Erythroblast (primary cell): ENCODE measurements around the gene TRPV4.

ENCODE experiments used
- DNase-seq, 2 experiments: peaks; one replicate each; lab custom pipeline; 2025; lab: John Stamatoyannopoulos, UW
- GATA1 ChIP-seq: IDR thresholded peaks from 2 replicates; pipeline ENCODE4 v1.6.1; 2011; ENCODE audit warnings: low read depth, mild to moderate bottlenecking, control low read depth, low read length, moderate library complexity
- POLR2A ChIP-seq: IDR thresholded peaks from 2 replicates; pipeline ENCODE4 v1.6.1; 2011; ENCODE audit warnings: mild to moderate bottlenecking, low read length

TRPV4 gene

DNA sequence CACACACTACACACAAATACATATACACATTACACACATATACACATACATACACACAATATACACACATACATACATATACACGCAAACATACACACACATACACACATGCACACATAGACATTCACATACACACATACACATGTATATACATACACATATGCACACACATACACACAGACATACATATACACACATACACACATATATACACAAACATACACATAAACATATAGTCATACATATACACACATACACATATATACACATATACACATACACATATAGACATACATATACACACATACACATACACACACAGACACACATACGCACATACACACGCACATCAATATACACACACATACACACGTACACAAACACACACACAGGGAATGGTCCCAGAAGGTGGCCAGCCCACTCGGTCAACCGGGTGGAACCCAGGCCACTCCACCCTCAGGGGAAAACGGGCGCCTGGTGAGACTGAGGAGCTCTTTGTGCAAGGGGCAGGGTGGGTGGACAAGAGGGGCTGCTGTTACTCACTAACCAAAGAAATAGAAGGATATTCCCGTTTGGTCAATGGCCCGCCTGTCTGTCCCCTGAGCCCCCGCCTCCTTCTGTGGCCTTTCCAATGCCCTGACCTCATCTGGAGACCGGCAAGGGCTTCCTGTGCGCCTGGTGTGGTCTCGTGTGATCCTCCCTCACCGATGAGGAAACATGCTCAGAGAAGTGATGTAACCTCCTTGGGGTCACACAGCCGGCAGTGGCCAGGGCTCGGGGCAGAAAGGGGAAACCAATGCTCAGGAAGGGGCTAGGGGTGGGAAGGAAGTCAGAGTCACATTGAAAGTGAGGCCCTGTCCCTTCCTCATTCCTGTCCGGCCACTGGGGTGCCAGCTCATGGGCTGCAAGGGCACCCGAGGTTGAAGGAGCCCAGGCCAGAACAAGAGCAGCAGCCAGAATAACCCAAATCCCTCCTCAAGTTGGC is 5.3 kb downstream of the TRPV4 start:
- no peak for DNase-seq
- TF ChIP-seq GATA1 (no peak), POLR2A (no peak)

GRCh38 chr12:109827080-109827479 is 6.1 kb downstream of the TRPV4 start:
- no peak for TF ChIP-seq POLR2A
- TF ChIP-seq GATA1 = no peak
- DNase-seq = no peak

GRCh38 chr12:109824731-109825130 is 8.5 kb downstream of the TRPV4 start:
- TF ChIP-seq GATA1 (no peak), POLR2A (no peak)
- no peak for DNase-seq

GRCh38 chr12:109822951-109823411 is 10.2 kb downstream of the TRPV4 start:
- no peak for TF ChIP-seq POLR2A
- DNase-seq = no peak

DNA sequence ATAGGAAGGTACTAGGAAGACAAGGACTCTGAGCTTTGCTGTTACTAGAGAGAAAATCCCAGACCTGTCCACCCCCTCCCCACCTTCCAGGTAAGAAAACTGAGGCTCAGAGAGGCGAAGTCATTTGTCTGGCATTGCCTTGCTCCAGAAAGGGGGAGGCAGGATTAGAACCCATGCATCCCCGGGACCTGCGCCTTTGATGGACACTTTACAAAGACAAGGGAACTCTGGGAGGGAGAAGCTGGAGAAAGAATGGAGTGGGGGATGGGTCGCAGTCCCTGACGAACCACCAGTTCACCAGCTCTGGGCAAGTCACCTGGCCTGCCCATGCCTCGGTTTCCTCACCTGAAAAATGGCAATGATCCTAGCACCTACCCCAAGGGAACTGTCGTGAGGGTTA is 10.8 kb downstream of the TRPV4 start:
- DNase-seq = no peak
- no peak for TF ChIP-seq POLR2A
- no peak for TF ChIP-seq GATA1

GRCh38 chr12:109821968-109822367 is 11.2 kb downstream of the TRPV4 start:
- no peak for DNase-seq
- TF ChIP-seq POLR2A = no peak
- TF ChIP-seq GATA1 = no peak

- DNase-seq = no peak
- TF ChIP-seq POLR2A = no peak
- no peak for TF ChIP-seq GATA1
Observed at GRCh38 chr12:109820816-109821381, 12.3 kb downstream of the TRPV4 start.

DNA sequence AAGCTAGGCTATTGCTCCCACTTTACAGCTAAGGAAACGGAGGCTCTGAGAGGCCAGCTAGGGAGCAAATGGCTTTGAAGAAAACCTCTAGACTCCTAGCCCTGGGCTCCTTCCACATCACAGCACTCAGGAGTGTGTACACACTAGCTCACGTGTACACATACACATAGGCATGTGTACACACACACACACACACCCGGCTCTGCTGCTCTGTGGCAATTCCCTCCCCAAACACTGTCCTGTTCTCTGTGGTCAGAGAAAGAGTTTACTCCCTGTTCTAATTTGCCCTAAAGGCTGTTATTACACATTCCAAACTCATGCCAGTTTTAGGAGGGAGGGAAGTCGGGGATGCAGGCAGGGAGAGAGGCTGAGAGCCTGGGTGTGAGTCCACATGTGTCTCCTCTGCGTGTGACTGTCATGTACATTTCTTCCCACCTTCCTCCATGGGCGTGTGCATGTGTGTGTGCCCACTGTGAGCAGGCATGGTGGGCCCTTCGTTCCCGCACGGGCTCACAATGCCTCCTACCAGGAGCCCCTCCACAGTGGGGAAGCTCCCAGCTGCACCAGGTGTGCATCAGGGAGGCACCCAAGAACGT is 14.2 kb downstream of the TRPV4 start:
- DNase-seq = no peak
- TF ChIP-seq GATA1 (no peak), POLR2A (no peak)

DNA sequence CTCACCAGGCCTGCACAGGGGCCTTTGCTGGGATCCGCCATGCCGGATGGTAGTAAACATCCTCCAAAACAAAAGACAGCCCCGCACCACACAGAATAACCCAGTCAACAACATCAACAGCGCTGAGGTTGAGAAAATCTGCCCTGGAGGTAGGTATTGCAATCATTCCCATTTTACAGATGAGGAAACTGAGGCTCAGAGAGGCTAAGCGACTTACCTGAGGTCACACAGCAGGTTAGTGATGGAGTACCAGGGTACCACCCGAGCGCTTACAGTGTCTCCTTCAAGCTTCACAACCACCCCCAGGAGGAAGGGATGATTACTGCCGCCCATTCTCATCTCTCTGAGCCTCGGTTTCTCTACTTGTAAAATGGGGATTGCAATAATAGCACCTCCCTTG is 14.9 kb downstream of the TRPV4 start:
- TF ChIP-seq GATA1 (no peak), POLR2A (no peak)
- DNase-seq = no peak

GRCh38 chr12:109817627-109818231 is 15.5 kb downstream of the TRPV4 start:
- no peak for DNase-seq
- no peak for TF ChIP-seq GATA1
- TF ChIP-seq POLR2A = no peak

- TF ChIP-seq POLR2A = no peak
- TF ChIP-seq GATA1 = no peak
- no peak for DNase-seq
Observed at GRCh38 chr12:109816870-109817269, 16.3 kb downstream of the TRPV4 start.

GRCh38 chr12:109815757-109816617 is 17.2 kb downstream of the TRPV4 start:
- TF ChIP-seq GATA1 (no peak), POLR2A (no peak)
- DNase-seq = no peak

GRCh38 chr12:109815225-109815624 is 18.0 kb downstream of the TRPV4 start:
- no peak for TF ChIP-seq GATA1
- no peak for TF ChIP-seq POLR2A
- DNase-seq = no peak
